CD4-positive, alpha-beta T cell (primary cell): ENCODE data around the gene LRP8. TPM values are rescaled to one million over a fixed set of nuclear protein-coding genes. Genes with fewer than 3 reads are reported as not detected.

Source experiments
- ATAC-seq: fragments of 200-7000 bp; cut with Tn5 transposase; one replicate; pipeline ENCODE4 v1.10.0; 2022; ENCODE audit warnings: mild to moderate bottlenecking; ENCODE audit not compliant: poor library complexity
- CTCF ChIA-PET: fragments of 350-600 bp; sonication (Branson Sonifier 250); formaldehyde crosslinking; loops from one replicate; lab custom pipeline; 2021; ENCODE audit warnings: antibody characterized with exemption, inconsistent platforms; lab: Charles Lee
- POLR2A ChIA-PET: fragments of 350-600 bp; sonication (Branson Sonifier 250); formaldehyde crosslinking; loops from one replicate; lab custom pipeline; 2021; ENCODE audit warnings: antibody characterized with exemption, inconsistent platforms; lab: Charles Lee
- DNase-seq, 14 experiments: peaks; one replicate each; pipeline ENCODE4 v3.0.0-alpha.2; 2013 to 2020; ENCODE audit warnings: mixed read lengths in 2 of 14
- H3K27ac ChIP-seq, 2 donors: one replicate each; pipeline versions ENCODE4 v1.5.1 to v1.7.0; 2013; ENCODE audit warnings: low read length in 2 of 2, low read depth in 1 of 2, mild to moderate bottlenecking in 1 of 2
- H3K27me3 ChIP-seq, 2 experiments: 1 replicate in 1 of 2; 2 replicates in 1 of 2; pipeline versions ENCODE4 v1.6.1 to v1.7.0; 2013; ENCODE audit warnings: low read length in 2 of 2, control low read depth in 1 of 2, mild to moderate bottlenecking in 1 of 2, moderate library complexity in 1 of 2; ENCODE audit not compliant: insufficient read depth in 2 of 2, control insufficient read depth in 1 of 2
- H3K36me3 ChIP-seq: one replicate; pipeline ENCODE4 v1.6.1; 2013; ENCODE audit warnings: low read length, control low read depth; ENCODE audit not compliant: insufficient read depth
- H3K4me1 ChIP-seq: one replicate; pipeline ENCODE4 v1.6.1; 2013; ENCODE audit warnings: low read length, control low read depth; ENCODE audit not compliant: insufficient read depth
- H3K4me3 ChIP-seq: one replicate; pipeline ENCODE4 v1.5.1; 2013; ENCODE audit warnings: mild to moderate bottlenecking, low read length, moderate library complexity
- H3K9me3 ChIP-seq, 2 experiments: 1 replicate in 1 of 2; 2 replicates in 1 of 2; pipeline versions ENCODE4 v1.6.1 to v1.7.0; 2013; ENCODE audit warnings: low read length in 2 of 2, mild to moderate bottlenecking in 2 of 2, control low read depth in 1 of 2, moderate library complexity in 1 of 2; ENCODE audit not compliant: control insufficient read depth in 1 of 2, insufficient read depth in 1 of 2
- H3K27ac Mint-ChIP-seq: one replicate; pipeline ENCODE4 v1.8.0; 2020; ENCODE audit warnings: mixed read lengths
- H3K27me3 Mint-ChIP-seq: one replicate; pipeline ENCODE4 v1.8.0; 2021; ENCODE audit warnings: mixed read lengths
- H3K36me3 Mint-ChIP-seq: one replicate; pipeline ENCODE4 v1.8.0; 2021; ENCODE audit warnings: low read depth, mixed read lengths
- H3K4me1 Mint-ChIP-seq: one replicate; pipeline ENCODE4 v1.8.0; 2021; ENCODE audit warnings: low read depth, mixed read lengths
- H3K4me3 Mint-ChIP-seq: one replicate; pipeline ENCODE4 v1.8.0; 2020; ENCODE audit warnings: mild to moderate bottlenecking, mixed read lengths
- H3K9me3 Mint-ChIP-seq: one replicate; pipeline ENCODE4 v1.8.0; 2020; ENCODE audit warnings: mixed read lengths
- CTCF ChIP-seq: fragments of 200-600 bp; IDR thresholded peaks from one replicate; pipeline ENCODE4 v1.8.0; 2022; ENCODE audit warnings: antibody characterized with exemption, mild to moderate bottlenecking
- intact Hi-C, 2 experiments: fragments of 100-400 bp; cut with DNase I in 1 of 2; cut with micrococcal nuclease in 1 of 2; formaldehyde crosslinking; loops; one replicate each; pipeline versions ENCODE4 v1.15.1 to v1.9.0; 2023 to 2025; cut with DNase I, micrococcal nuclease
- total RNA-seq, 174 experiments: library from RNA in 2 of 174; stranded (reverse) in 2 of 174; gene quantifications; one replicate each; pipeline ENCODE4 v1.2.3 and lab custom pipeline; 2021 to 2026

The LRP8 gene
- total RNA-seq, 2 experiments from 2014 or later = 8.1 to 11.5 TPM

- H3K27me3 Mint-ChIP-seq = no peaks in the 10 kb centered on the region
- Histone ChIP-seq H3K27me3 (no peaks in the 10 kb centered on the region), H3K4me3 (no peak overlapping the region), H3K4me1 (no peaks in the 10 kb centered on the region), H3K27ac (no peak overlapping the region), H3K9me3 (no peaks in the 10 kb centered on the region), H3K36me3 (peaks cover 8% of the 10 kb centered on the region)
- CTCF ChIA-PET = no interaction called here
- no peak overlapping the region for H3K27ac Mint-ChIP-seq
- ATAC-seq = no peak
- DNase-seq = no peak
- POLR2A ChIA-PET = no interaction called here
- H3K36me3 Mint-ChIP-seq = no peaks in the 10 kb centered on the region
- H3K9me3 Mint-ChIP-seq = no peaks in the 10 kb centered on the region
- intact Hi-C loops = no loop called here
- no peaks in the 10 kb centered on the region for H3K4me1 Mint-ChIP-seq
- no peak for TF ChIP-seq CTCF
- H3K4me3 Mint-ChIP-seq = no peak overlapping the region
Measured at GRCh38 chr1:53315456-53316423, 12.1 kb downstream of the LRP8 start.

- Mint-ChIP-seq H3K36me3 (no peaks in the 10 kb centered on the region), H3K4me1 (no peaks in the 10 kb centered on the region), H3K27me3 (no peaks in the 10 kb centered on the region), H3K27ac (no peak overlapping the region), H3K4me3 (no peak overlapping the region), H3K9me3 (no peaks in the 10 kb centered on the region)
- DNase-seq (no peak), ATAC-seq (no peak)
- no peaks in the 10 kb centered on the region for H3K4me1 ChIP-seq
- H3K4me3 ChIP-seq = no peak overlapping the region
- ChIA-PET POLR2A (no interaction called here), CTCF (no interaction called here)
- peaks cover 5% of the 10 kb centered on the region for H3K36me3 ChIP-seq
- H3K9me3 ChIP-seq = no peaks in the 10 kb centered on the region
- TF ChIP-seq CTCF = no peak
- H3K27me3 ChIP-seq = no peaks in the 10 kb centered on the region
- H3K27ac ChIP-seq = no peak overlapping the region
- intact Hi-C loops = no loop called here
Measured at GRCh38 chr1:53315046-53315445, 12.8 kb downstream of the LRP8 start.

GRCh38 chr1:53314606-53315005 lies 13.3 kb downstream of the LRP8 start:
- H3K9me3 Mint-ChIP-seq = no peaks in the 10 kb centered on the region
- no peak for ATAC-seq
- no peaks in the 10 kb centered on the region for H3K9me3 ChIP-seq

More at GRCh38 chr1:53314606-53315005, 13.3 kb downstream of the LRP8 start:
- peaks cover 5% of the 10 kb centered on the region for H3K36me3 ChIP-seq
- no peaks in the 10 kb centered on the region for H3K36me3 Mint-ChIP-seq
- no peak overlapping the region for H3K27ac ChIP-seq
- no peak overlapping the region for H3K4me3 ChIP-seq
- DNase-seq = no peak
- POLR2A ChIA-PET = no interaction called here
- intact Hi-C loops = no loop called here
- CTCF ChIA-PET = no interaction called here
- H3K27ac Mint-ChIP-seq = no peak overlapping the region
- no peaks in the 10 kb centered on the region for H3K4me1 Mint-ChIP-seq
- no peak for TF ChIP-seq CTCF
- H3K4me1 ChIP-seq = no peaks in the 10 kb centered on the region
- H3K27me3 Mint-ChIP-seq = no peaks in the 10 kb centered on the region
- no peaks in the 10 kb centered on the region for H3K27me3 ChIP-seq
- H3K4me3 Mint-ChIP-seq = no peak overlapping the region
